GM19023 (cell line): ENCODE results near the gene TOP1.

ENCODE experiments used
- ATAC-seq: cut with Tn5 transposase; IDR thresholded peaks from one replicate; pipeline ENCODE4 v1.9.1; 2021; ENCODE audit warnings: mild to moderate bottlenecking, moderate library complexity; ENCODE audit not compliant: unreplicated experiment

The TOP1 gene

GRCh38 chr20:41165001-41165882 is 136.6 kb downstream of the TOP1 start:
- ATAC-seq: no peak

GRCh38 chr20:41166201-41167117 is 137.8 kb downstream of the TOP1 start:
- ATAC-seq: no peak

GRCh38 chr20:41167118-41167470 is 138.5 kb downstream of the TOP1 start:
- ATAC-seq: no peak

- ATAC-seq: no peak
Measured at GRCh38 chr20:41167481-41168253, 139.0 kb downstream of the TOP1 start.

GRCh38 chr20:41168281-41169161 is 139.9 kb downstream of the TOP1 start:
- no peak for ATAC-seq

GRCh38 chr20:41169162-41169690 is 140.6 kb downstream of the TOP1 start:
- ATAC-seq: no peak

GRCh38 chr20:41169791-41170351 is 141.2 kb downstream of the TOP1 start:
- no peak for ATAC-seq

GRCh38 chr20:41170386-41171105 is 141.9 kb downstream of the TOP1 start:
- no peak for ATAC-seq

GRCh38 chr20:41171736-41172295 is 143.2 kb downstream of the TOP1 start:
- no peak for ATAC-seq

GRCh38 chr20:41172296-41173140 is 143.9 kb downstream of the TOP1 start:
- ATAC-seq: no peak

- no peak for ATAC-seq
Measured at GRCh38 chr20:41173161-41173721, 144.6 kb downstream of the TOP1 start.

- no peak for ATAC-seq
Measured at GRCh38 chr20:41173791-41174341, 145.2 kb downstream of the TOP1 start.
